ENCODE measurements around the gene SGCA.

The SGCA gene

GRCh38 chr17:50209472-50210239 lies 43.9 kb downstream of the SGCA start:
- peaks cover 29% of the 10 kb centered on the region for H3K27me3 ChIP-seq (ENCODE audit: control insufficient read depth, insufficient read depth, low read length)
- peak overlapping the region; percentile 66 for H3K9ac ChIP-seq (ENCODE audit: low read length)
- H3K4me1 ChIP-seq (ENCODE audit: control insufficient read depth, insufficient read depth, low read length) = peaks cover 36% of the 10 kb centered on the region
- no peaks in the 10 kb centered on the region for H3K9me3 ChIP-seq (ENCODE audit: control insufficient read depth, low read length)
- no peaks in the 10 kb centered on the region for H3K36me3 ChIP-seq (ENCODE audit: control insufficient read depth, insufficient read depth, low read length)
- H3K4me3 ChIP-seq (ENCODE audit: low read length) = no peak overlapping the region

DNA sequence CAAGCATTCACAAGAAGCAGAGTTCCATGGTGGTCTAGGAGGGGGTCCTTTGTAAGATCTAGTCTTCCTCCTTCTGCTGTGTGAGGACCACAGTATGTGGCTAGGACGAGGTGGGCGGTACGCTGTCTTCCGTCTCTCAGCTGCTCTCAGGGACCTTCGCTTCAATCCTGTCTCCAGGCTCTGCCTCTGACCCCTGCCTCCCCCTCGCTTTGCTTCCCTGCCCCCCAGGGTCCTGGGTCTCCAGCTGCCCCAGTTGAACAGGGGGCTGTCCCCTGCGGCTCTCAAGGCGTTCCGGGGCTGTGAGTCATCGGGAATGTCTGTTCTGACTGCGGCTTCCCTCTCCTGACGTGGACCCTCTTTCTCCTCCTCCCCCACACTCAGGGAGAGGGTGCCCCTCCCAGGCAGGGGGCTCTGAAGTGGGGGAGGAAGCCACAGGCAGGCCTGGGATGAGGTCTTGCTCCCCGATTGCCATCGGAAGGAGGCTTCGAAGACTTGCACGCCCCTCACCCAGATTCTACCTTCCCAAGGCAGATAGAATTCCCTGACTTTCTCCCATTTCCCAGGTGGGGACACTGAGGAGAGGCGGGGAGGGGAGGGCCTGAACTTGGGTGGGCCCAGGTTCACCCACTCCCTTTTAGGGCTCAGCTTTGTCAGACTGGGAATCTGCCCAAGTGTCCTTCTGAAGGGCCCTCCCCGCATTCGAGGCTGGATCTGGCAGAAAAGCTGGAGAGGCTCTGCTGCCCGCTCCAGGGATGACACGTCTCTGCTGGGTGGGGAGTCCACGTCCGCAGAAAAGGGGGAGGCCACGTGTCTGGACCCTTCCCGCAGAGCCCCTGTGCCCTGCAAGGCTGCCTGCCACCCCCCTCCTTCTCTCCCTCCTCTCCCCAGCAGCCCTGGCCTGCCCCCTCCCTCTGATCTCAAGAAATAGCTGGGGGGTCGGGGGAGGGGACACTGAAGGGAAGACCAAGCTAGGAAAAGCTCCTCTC lies 44.7 kb downstream of the SGCA start:
- no peak overlapping the region for H3K4me3 ChIP-seq (ENCODE audit: low read length)
- no peaks in the 10 kb centered on the region for H3K36me3 ChIP-seq (ENCODE audit: control insufficient read depth, insufficient read depth, low read length)
- no peaks in the 10 kb centered on the region for H3K9me3 ChIP-seq (ENCODE audit: control insufficient read depth, low read length)
- peaks cover 35% of the 10 kb centered on the region for H3K4me1 ChIP-seq (ENCODE audit: control insufficient read depth, insufficient read depth, low read length)
- peak overlapping the region; percentile 66 for H3K9ac ChIP-seq (ENCODE audit: low read length)
- H3K27me3 ChIP-seq (ENCODE audit: control insufficient read depth, insufficient read depth, low read length) = peaks cover 21% of the 10 kb centered on the region

GRCh38 chr17:50211249-50212120 lies 45.7 kb downstream of the SGCA start:
- H3K9ac ChIP-seq (ENCODE audit: low read length) = peak overlapping the region; percentile 13
- peaks cover 20% of the 10 kb centered on the region for H3K27me3 ChIP-seq (ENCODE audit: control insufficient read depth, insufficient read depth, low read length)
- no peaks in the 10 kb centered on the region for H3K36me3 ChIP-seq (ENCODE audit: control insufficient read depth, insufficient read depth, low read length)
- H3K4me3 ChIP-seq (ENCODE audit: low read length) = no peak overlapping the region
- H3K4me1 ChIP-seq (ENCODE audit: control insufficient read depth, insufficient read depth, low read length) = peaks cover 31% of the 10 kb centered on the region
- no peaks in the 10 kb centered on the region for H3K9me3 ChIP-seq (ENCODE audit: control insufficient read depth, low read length)

DNA sequence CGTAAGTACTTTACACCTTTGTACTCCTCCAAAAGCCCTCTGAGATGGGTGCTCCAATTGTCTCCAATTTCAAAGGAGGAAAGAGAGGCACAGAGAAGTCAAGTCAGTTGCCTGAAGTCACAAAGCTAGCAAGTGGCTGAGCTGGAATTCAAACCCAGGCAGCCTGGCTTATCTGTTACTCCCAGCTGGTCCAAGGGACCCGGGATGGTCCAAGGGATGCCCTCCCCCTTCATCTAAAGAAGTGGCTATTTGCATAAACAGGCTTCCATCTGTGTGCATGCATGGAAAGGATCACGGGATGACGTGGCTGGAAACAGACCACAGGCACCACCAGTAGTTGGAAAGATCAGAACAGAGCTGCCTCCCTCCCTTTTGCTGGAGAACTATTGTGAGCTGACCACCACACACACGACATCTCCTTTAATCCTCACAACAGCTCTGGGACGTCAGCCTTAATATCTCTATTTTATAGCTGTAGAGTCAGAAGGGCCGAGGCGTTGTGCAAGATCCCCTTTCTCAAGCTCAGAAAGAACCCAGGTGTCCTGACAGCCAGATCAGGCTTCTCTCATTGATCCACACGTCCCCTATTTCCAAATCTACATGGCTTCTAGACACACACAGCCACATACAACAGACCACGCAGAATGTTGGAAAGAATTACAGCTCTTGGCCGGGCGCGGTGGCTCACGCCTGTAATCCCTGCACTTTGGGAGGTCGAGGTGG lies 46.5 kb downstream of the SGCA start:
- H3K4me3 ChIP-seq (ENCODE audit: low read length) = no peak overlapping the region
- H3K36me3 ChIP-seq (ENCODE audit: control insufficient read depth, insufficient read depth, low read length) = no peaks in the 10 kb centered on the region
- peaks cover 31% of the 10 kb centered on the region for H3K4me1 ChIP-seq (ENCODE audit: control insufficient read depth, insufficient read depth, low read length)
- peaks cover 17% of the 10 kb centered on the region for H3K27me3 ChIP-seq (ENCODE audit: control insufficient read depth, insufficient read depth, low read length)
- H3K9ac ChIP-seq (ENCODE audit: low read length) = no peak overlapping the region
- H3K9me3 ChIP-seq (ENCODE audit: control insufficient read depth, low read length) = no peaks in the 10 kb centered on the region

- Histone ChIP-seq H3K36me3 (ENCODE audit: control insufficient read depth, insufficient read depth, low read length) (no peaks in the 10 kb centered on the region), H3K27me3 (ENCODE audit: control insufficient read depth, insufficient read depth, low read length) (peaks cover 17% of the 10 kb centered on the region), H3K4me1 (ENCODE audit: control insufficient read depth, insufficient read depth, low read length) (peaks cover 31% of the 10 kb centered on the region), H3K9me3 (ENCODE audit: control insufficient read depth, low read length) (no peaks in the 10 kb centered on the region), H3K4me3 (ENCODE audit: low read length) (no peak overlapping the region), H3K9ac (ENCODE audit: low read length) (no peak overlapping the region)
Observed at GRCh38 chr17:50213026-50214022, 47.5 kb downstream of the SGCA start.

- H3K9ac ChIP-seq (ENCODE audit: low read length) = no peak overlapping the region
- H3K27me3 ChIP-seq (ENCODE audit: control insufficient read depth, insufficient read depth, low read length) = peaks cover 12% of the 10 kb centered on the region
- no peak overlapping the region for H3K4me3 ChIP-seq (ENCODE audit: low read length)
- peaks cover 22% of the 10 kb centered on the region for H3K4me1 ChIP-seq (ENCODE audit: control insufficient read depth, insufficient read depth, low read length)
- no peaks in the 10 kb centered on the region for H3K9me3 ChIP-seq (ENCODE audit: control insufficient read depth, low read length)
- H3K36me3 ChIP-seq (ENCODE audit: control insufficient read depth, insufficient read depth, low read length) = no peaks in the 10 kb centered on the region
Observed at GRCh38 chr17:50214976-50215760, 49.4 kb downstream of the SGCA start.

DNA sequence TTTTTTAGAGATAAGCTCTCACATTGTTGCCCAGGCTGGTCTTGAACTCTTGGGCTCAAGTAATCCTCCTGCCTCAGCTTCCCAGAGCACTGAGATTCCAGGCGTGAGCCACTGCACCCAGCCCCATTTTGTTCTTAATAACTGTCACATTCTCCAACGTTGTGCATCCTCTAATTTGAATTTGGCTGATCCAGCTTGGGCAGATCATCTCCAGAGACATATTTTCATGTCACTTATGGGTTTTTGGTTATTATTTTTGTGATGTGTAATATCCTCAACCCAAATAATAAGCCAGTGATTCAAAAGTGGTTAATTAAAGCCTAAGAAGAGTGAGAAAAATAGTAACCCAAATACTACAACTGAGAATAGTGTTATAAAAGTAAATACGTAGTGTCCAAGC lies 51.8 kb downstream of the SGCA start:
- Histone ChIP-seq H3K9me3 (ENCODE audit: control insufficient read depth, low read length) (no peaks in the 10 kb centered on the region), H3K4me3 (ENCODE audit: low read length) (no peak overlapping the region), H3K27me3 (ENCODE audit: control insufficient read depth, insufficient read depth, low read length) (no peaks in the 10 kb centered on the region), H3K36me3 (ENCODE audit: control insufficient read depth, insufficient read depth, low read length) (no peaks in the 10 kb centered on the region), H3K9ac (ENCODE audit: low read length) (no peak overlapping the region), H3K4me1 (ENCODE audit: control insufficient read depth, insufficient read depth, low read length) (peaks cover 10% of the 10 kb centered on the region)

DNA sequence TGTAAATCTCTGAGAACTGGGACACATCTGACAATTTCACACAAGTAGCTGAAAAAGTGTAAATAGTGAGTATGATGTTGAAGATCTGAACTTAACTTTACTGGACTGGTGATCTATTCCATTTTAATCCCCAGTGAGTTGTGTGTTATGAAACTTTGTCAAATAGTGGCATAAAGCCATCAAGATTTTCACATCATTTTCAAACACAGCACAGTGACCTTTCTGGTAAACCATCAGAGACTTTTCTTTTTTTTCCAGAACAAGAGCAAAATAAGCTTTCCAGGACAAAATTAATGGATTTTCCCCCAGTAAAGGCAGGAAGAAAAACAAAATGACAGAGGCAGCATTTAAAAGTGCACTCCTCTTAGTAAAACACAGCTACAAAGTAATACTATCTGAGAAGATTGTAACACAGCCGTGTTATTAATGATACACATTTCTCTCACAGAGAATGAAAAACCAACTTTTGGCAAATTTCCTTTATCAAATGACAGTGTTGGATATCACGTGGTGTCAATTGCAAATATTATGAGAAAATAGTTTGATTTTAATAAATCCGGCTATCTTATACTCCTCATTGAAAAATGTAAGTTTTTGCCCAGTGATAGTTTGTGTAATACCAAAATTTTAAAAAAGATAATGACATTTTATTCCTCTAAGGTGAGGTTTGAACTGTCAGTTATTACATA lies 52.4 kb downstream of the SGCA start:
- peaks cover 10% of the 10 kb centered on the region for H3K4me1 ChIP-seq (ENCODE audit: control insufficient read depth, insufficient read depth, low read length)
- H3K9ac ChIP-seq (ENCODE audit: low read length) = no peak overlapping the region
- H3K4me3 ChIP-seq (ENCODE audit: low read length) = no peak overlapping the region

GRCh38 chr17:50218771-50219315 lies 53.0 kb downstream of the SGCA start:
- Histone ChIP-seq H3K4me1 (ENCODE audit: control insufficient read depth, insufficient read depth, low read length) (peaks cover 10% of the 10 kb centered on the region), H3K27me3 (ENCODE audit: control insufficient read depth, insufficient read depth, low read length) (no peaks in the 10 kb centered on the region), H3K36me3 (ENCODE audit: control insufficient read depth, insufficient read depth, low read length) (no peaks in the 10 kb centered on the region), H3K9ac (ENCODE audit: low read length) (no peak overlapping the region), H3K9me3 (ENCODE audit: control insufficient read depth, low read length) (no peaks in the 10 kb centered on the region), H3K4me3 (ENCODE audit: low read length) (no peak overlapping the region)

More for the DNA sequence above, 52.4 kb downstream of the SGCA start:
- Histone ChIP-seq H3K9me3 (ENCODE audit: control insufficient read depth, low read length) (no peaks in the 10 kb centered on the region), H3K36me3 (ENCODE audit: control insufficient read depth, insufficient read depth, low read length) (no peaks in the 10 kb centered on the region), H3K27me3 (ENCODE audit: control insufficient read depth, insufficient read depth, low read length) (no peaks in the 10 kb centered on the region)
